Measurements from ENCODE around the gene FCER1G. TPM values are rescaled to one million over a fixed set of nuclear protein-coding genes. Genes with fewer than 3 reads are reported as not detected.

FCER1G gene
- total and polyA plus RNA-seq, 2 of the 4 experiments (the other 2 are of a cell fraction), result 0.44 TPM; not detected in 1

GRCh38 chr1:161259765-161260164, 44.7 kb downstream of the FCER1G start:
- no peak overlapping the region for H3K4me2 ChIP-seq (ENCODE audit: low read depth, low read length)
- no peaks in the 10 kb centered on the region for H3K9me1 ChIP-seq (ENCODE audit: insufficient read depth, low read length)
- no peak for TF ChIP-seq NFE2L2 (IDR thresholded peaks at IDR 0.05; ENCODE audit: low read depth, low read length)
- TF ChIP-seq CTCF (conservative IDR thresholded peaks at IDR 0.05; ENCODE audit: low read depth, low read length), result no peak
- TF ChIP-seq SMC3 (IDR thresholded peaks at IDR 0.05; ENCODE audit: low read depth, low read length), result no peak
- no peak for TF ChIP-seq RFX5 (IDR thresholded peaks at IDR 0.05; ENCODE audit: low read depth, low read length)
- no peak for TF ChIP-seq POLR2A (IDR thresholded peaks at IDR 0.05; ENCODE audit: low read depth, low read length)
- no peak for TF ChIP-seq MAFK (IDR thresholded peaks at IDR 0.05; ENCODE audit: low read depth, low read length)
- TF ChIP-seq MXI1 (IDR thresholded peaks at IDR 0.05; ENCODE audit: borderline replicate concordance, low read depth, low read length), result no peak
- TF ChIP-seq ELK1 (IDR thresholded peaks at IDR 0.05; ENCODE audit: borderline replicate concordance, low read depth, low read length), result no peak
- TF ChIP-seq RAD21 (IDR thresholded peaks at IDR 0.05; ENCODE audit: low read length), result no peak
- TF ChIP-seq USF2 (IDR thresholded peaks at IDR 0.05; ENCODE audit: low read depth, low read length), result no peak
- TF ChIP-seq BHLHE40 (IDR thresholded peaks at IDR 0.05; ENCODE audit: low read depth, low read length), result no peak
- TF ChIP-seq FOS (IDR thresholded peaks at IDR 0.05; ENCODE audit: low read depth, low read length), result no peak
- no peak for TF ChIP-seq MAZ (IDR thresholded peaks at IDR 0.05; ENCODE audit: borderline replicate concordance, low read depth, low read length)
- H2BK15ac ChIP-seq (ENCODE audit: low read depth, low read length), result no peak overlapping the region
- no peak overlapping the region for H2AFZ ChIP-seq (replicated peaks; ENCODE audit: low read length, poor library complexity)
- no peak overlapping the region for H3K18ac ChIP-seq (ENCODE audit: low read depth, low read length)
- peaks cover 36% of the 10 kb centered on the region for H3K27me3 ChIP-seq (ENCODE audit: control insufficient read depth, insufficient read depth, low read length)
- peaks cover 11% of the 10 kb centered on the region for H3K9me3 ChIP-seq (ENCODE audit: control insufficient read depth, insufficient read depth, low read length)
- intact Hi-C loops (cut with micrococcal nuclease) (no loop called here), in situ Hi-C loops (cut with MboI; ENCODE audit: low sequenced_read_pairs) (no loop called here), dilution Hi-C loops (cut with HindIII; ENCODE audit: low sequenced_read_pairs, unreplicated experiment) (no loop called here)
- POLR2A ChIA-PET (ENCODE audit: unreplicated experiment), result no interaction called here
- no peak for DNase-seq
- no peaks in the 10 kb centered on the region for H3K79me1 ChIP-seq (ENCODE audit: low read depth in 1 of 2, low read length in 2 of 2)
- H3K4ac ChIP-seq (ENCODE audit: low read depth, low read length), result no peak overlapping the region
- H4K20me1 ChIP-seq (ENCODE audit: insufficient read depth, low read length), result no peaks in the 10 kb centered on the region
- no peak overlapping the region for H4K8ac ChIP-seq (ENCODE audit: low read depth in 2 of 2, low read length in 2 of 2)
- no peak overlapping the region for H2AK9ac ChIP-seq (replicated peaks; ENCODE audit: low read depth, low read length, poor library complexity)
- WGBS, 2 experiments (ENCODE audit: extremely low coverage in 2 of 2, insufficient read length in 1 of 2), result no CpG with 5 or more reads among the region's 1 CpG
- no peak overlapping the region for H4K91ac ChIP-seq (ENCODE audit: insufficient read depth, low read depth, low read length)
- H3K27ac ChIP-seq (ENCODE audit: insufficient read depth, low read length), result no peak overlapping the region
- no peak overlapping the region for H2BK20ac ChIP-seq (ENCODE audit: low read depth, low read length)
- ATAC-seq (ENCODE audit: low read depth), result no peak
- no peak overlapping the region for H2BK5ac ChIP-seq (ENCODE audit: low read depth, low read length, poor library complexity, severe bottlenecking)
- no peak overlapping the region for H3K56ac ChIP-seq (ENCODE audit: extremely low read depth, insufficient read depth, low read length)
- H3K9ac ChIP-seq (ENCODE audit: low read depth, low read length), result no peak overlapping the region
- H3K23ac ChIP-seq (ENCODE audit: low read depth, low read length), result no peak overlapping the region
- H2AK5ac ChIP-seq (ENCODE audit: low read depth, low read length), result no peak overlapping the region
- no peak overlapping the region for H4K5ac ChIP-seq (ENCODE audit: low read depth, low read length)
- H3K4me1 ChIP-seq (ENCODE audit: control insufficient read depth, insufficient read depth, low read length), result no peaks in the 10 kb centered on the region
- no peaks in the 10 kb centered on the region for H3K36me3 ChIP-seq (ENCODE audit: control insufficient read depth, insufficient read depth, low read length)
- CTCF ChIA-PET, result no interaction called here
- H3K4me3 ChIP-seq (ENCODE audit: insufficient read depth, low read depth, low read length), result no peak overlapping the region
- BruUV-seq (replicated peaks), result no TSS peak
- H3K14ac ChIP-seq (replicated peaks; ENCODE audit: low read depth, low read length), result no peak overlapping the region
- no peak overlapping the region for H2BK120ac ChIP-seq (ENCODE audit: low read depth, low read length)

All from IMR-90 (cell line).